ENCODE data around the gene PRUNE2. TPM values are rescaled to one million over a fixed set of nuclear protein-coding genes. Genes with fewer than 3 reads are reported as not detected.

Gene PRUNE2
- total RNA-seq, 4 donors from 2014 or later: 3.6 to 16.2 (median 6.4) TPM

DNA sequence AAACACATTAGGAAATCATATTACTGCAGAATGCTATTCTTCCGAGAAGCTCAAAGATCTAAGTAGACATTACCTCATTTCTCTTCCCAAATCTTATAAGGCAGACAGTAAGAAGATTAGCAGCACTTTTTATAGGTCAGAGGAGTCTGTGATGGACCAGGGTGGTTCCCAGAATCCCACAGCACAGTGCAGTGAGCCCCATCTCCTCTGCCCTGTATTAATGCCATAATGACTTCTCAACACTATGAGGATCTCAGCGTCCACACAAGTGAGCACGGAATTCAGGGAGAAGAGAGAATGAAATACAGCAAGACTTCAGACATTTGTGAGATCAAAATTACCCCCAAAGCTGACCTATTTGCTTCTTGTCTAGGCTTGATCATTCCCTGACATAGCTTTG is 49.9 kb downstream of the PRUNE2 start:
- WGBS: 92% methylated on average over 3 of the region's 3 CpGs
- H3K9me3 ChIP-seq: no peaks in the 10 kb centered on the region
- no peak overlapping the region for H3K4me3 ChIP-seq
- TF ChIP-seq, protein P1, sequence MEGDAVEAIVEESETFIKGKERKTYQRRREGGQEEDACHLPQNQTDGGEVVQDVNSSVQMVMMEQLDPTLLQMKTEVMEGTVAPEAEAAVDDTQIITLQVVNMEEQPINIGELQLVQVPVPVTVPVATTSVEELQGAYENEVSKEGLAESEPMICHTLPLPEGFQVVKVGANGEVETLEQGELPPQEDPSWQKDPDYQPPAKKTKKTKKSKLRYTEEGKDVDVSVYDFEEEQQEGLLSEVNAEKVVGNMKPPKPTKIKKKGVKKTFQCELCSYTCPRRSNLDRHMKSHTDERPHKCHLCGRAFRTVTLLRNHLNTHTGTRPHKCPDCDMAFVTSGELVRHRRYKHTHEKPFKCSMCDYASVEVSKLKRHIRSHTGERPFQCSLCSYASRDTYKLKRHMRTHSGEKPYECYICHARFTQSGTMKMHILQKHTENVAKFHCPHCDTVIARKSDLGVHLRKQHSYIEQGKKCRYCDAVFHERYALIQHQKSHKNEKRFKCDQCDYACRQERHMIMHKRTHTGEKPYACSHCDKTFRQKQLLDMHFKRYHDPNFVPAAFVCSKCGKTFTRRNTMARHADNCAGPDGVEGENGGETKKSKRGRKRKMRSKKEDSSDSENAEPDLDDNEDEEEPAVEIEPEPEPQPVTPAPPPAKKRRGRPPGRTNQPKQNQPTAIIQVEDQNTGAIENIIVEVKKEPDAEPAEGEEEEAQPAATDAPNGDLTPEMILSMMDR (IDR thresholded peaks at IDR 0.05): no peak
- TF ChIP-seq POLR2AphosphoS5 (IDR thresholded peaks at IDR 0.05): no peak
- no peak for TF ChIP-seq POLR2A (IDR thresholded peaks at IDR 0.05)
- H3K4me1 ChIP-seq: no peaks in the 10 kb centered on the region
- no peaks in the 10 kb centered on the region for H3K27me3 ChIP-seq
- DNase-seq (ENCODE audit: low spot score in 2 of 2): no peak
- H3K27ac ChIP-seq: no peak overlapping the region
- H3K36me3 ChIP-seq: no peaks in the 10 kb centered on the region

DNA sequence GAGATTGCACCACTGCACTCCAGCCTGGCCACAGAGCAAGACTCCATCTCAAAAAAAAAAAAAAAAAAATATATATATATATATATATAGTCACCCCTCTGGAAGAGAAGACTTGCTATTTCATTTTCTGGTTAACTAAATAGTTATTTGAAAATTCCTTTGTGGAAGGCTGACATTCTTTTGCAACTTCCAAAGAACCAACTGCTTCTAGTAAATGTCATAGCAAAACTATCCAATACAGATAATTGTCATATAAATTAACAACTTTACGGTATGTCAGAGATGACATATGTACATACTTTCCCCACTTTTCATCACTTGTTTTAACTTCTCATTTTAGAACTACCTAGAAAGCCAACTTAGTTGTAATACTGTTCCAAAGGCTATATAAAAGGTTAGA is 50.9 kb downstream of the PRUNE2 start:
- Histone ChIP-seq H3K4me3 (no peak overlapping the region), H3K36me3 (no peaks in the 10 kb centered on the region), H3K4me1 (no peaks in the 10 kb centered on the region), H3K27me3 (no peaks in the 10 kb centered on the region), H3K9me3 (no peaks in the 10 kb centered on the region), H3K27ac (no peak overlapping the region)
- TF ChIP-seq POLR2AphosphoS5 (IDR thresholded peaks at IDR 0.05): no peak
- no peak for TF ChIP-seq POLR2A (IDR thresholded peaks at IDR 0.05)
- TF ChIP-seq, protein P1 (IDR thresholded peaks at IDR 0.05): no peak
- TF ChIP-seq EP300 (IDR thresholded peaks at IDR 0.05): no peak
- WGBS: 76% methylated on average over 1 of the region's 1 CpG
- no peak for DNase-seq (ENCODE audit: low spot score in 2 of 2)

DNA sequence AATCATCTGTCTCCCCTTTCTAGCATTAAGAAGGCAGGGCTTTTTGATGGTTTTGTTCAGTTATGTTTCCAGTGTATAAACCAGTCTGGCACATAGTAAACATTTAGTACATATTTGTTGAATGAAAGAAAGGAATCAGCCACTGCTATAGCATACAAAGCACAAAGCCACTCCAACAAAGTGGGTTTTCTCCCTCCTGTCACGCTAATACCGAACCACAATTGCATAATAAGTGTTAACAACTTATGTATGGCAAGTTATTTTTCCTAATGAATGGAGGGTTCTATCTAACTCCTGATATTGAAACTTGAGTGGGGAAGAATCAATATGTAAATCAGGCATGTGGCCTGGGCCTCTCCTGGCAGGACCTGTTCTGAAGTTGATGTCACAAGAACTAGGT is 53.9 kb downstream of the PRUNE2 start:
- TF ChIP-seq EP300 (IDR thresholded peaks at IDR 0.05): no peak
- TF ChIP-seq POLR2AphosphoS5 (IDR thresholded peaks at IDR 0.05): no peak
- no peaks in the 10 kb centered on the region for H3K9me3 ChIP-seq
- H3K36me3 ChIP-seq: no peaks in the 10 kb centered on the region
- no peak overlapping the region for H3K4me3 ChIP-seq
- no peak for DNase-seq (ENCODE audit: low spot score in 2 of 2)
- no peak overlapping the region for H3K27ac ChIP-seq
- H3K4me1 ChIP-seq: no peaks in the 10 kb centered on the region
- no peaks in the 10 kb centered on the region for H3K27me3 ChIP-seq
- WGBS: 89% methylated on average over 2 of the region's 2 CpGs

DNA sequence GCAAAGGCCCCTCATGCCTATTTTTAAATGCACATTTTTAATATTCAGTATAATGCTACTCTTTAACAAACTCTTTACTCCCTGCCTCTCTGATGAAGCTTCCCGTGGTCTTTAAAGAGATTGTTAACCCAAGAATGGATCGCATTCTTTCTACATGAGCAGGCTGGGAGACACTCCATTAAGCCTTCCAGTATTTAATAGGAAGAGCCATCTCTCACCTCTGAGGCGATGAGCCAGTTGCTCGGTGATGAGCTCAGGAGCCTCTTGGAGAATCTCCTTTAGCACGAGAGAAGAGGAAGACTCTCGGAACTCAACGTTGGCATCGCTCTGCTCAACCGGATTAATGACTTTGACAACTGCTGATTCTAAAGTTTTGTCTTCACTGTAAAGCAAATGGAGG is 59.6 kb downstream of the PRUNE2 start:
- 94% methylated on average over 9 of the region's 9 CpGs for WGBS
- Histone ChIP-seq H3K36me3 (no peaks in the 10 kb centered on the region), H3K27ac (no peak overlapping the region), H3K4me1 (no peaks in the 10 kb centered on the region), H3K27me3 (no peaks in the 10 kb centered on the region), H3K9me3 (no peaks in the 10 kb centered on the region), H3K4me3 (no peak overlapping the region)
- DNase-seq (ENCODE audit: low spot score in 2 of 2): no peak
- TF ChIP-seq POLR2A (IDR thresholded peaks at IDR 0.05): no peak
- TF ChIP-seq, protein P1 (IDR thresholded peaks at IDR 0.05): no peak
- TF ChIP-seq POLR2AphosphoS5 (IDR thresholded peaks at IDR 0.05): no peak
- TF ChIP-seq EP300 (IDR thresholded peaks at IDR 0.05): no peak

DNA sequence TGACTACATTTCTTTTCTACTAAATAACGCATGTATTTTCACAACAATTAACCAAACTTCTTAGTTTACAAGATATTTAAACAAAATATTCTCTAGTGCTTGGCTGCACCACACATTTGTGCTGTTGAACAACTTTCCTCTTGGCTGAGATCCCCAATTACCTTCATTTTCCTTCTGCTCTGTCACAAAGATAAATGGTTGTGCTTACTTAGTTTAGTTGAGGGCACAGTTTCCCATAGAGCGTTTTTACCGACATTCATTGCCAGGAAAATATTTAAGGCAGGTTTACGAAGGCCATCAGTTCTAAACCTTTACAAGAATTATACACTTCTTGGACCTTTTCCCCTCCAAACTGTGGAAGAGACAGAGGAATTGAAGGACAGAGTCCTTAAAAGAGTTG is 60.7 kb downstream of the PRUNE2 start:
- Histone ChIP-seq H3K27me3 (no peaks in the 10 kb centered on the region), H3K4me1 (no peaks in the 10 kb centered on the region), H3K9me3 (no peaks in the 10 kb centered on the region), H3K4me3 (no peak overlapping the region), H3K36me3 (no peaks in the 10 kb centered on the region), H3K27ac (no peak overlapping the region)
- WGBS: 81% methylated on average over 4 of the region's 4 CpGs
- no peak for DNase-seq (ENCODE audit: low spot score in 2 of 2)
- TF ChIP-seq POLR2AphosphoS5 (IDR thresholded peaks at IDR 0.05): no peak
- no peak for TF ChIP-seq EP300 (IDR thresholded peaks at IDR 0.05)
- TF ChIP-seq POLR2A (IDR thresholded peaks at IDR 0.05): no peak
- TF ChIP-seq, protein P1 (IDR thresholded peaks at IDR 0.05): no peak
